ENCODE results near the gene PACRG.

DNA sequence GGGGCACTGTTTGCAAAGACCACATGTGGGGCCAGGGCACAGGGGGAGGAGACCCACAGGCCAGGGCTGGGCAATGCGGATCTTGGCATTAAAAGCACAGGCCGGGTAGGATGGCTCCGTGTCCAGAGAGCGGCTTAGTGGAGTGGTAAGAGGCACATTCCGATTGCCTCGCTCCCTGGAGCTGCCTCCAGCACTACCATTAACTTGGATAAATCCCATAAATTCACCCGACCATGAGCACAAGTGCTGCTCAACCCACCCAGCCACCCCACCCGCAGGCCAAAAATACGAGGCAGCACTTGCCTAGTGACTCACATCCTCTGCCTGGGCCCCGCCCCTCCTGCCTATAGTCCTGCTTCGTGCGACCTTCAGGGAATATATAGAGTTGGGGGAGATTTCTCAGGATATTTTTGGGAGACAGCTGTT is 619.3 kb downstream of the PACRG start:
- TF ChIP-seq POLR2AphosphoS5 (IDR thresholded peaks at IDR 0.05; ENCODE audit: low read depth, low read length), result no peak
- no peak for TF ChIP-seq SIN3A (IDR thresholded peaks at IDR 0.05; ENCODE audit: borderline replicate concordance, insufficient read depth, low read length)
- no peak for TF ChIP-seq TAF1 (IDR thresholded peaks at IDR 0.05; ENCODE audit: borderline replicate concordance, insufficient read depth, low read length)
- TF ChIP-seq, protein P1, sequence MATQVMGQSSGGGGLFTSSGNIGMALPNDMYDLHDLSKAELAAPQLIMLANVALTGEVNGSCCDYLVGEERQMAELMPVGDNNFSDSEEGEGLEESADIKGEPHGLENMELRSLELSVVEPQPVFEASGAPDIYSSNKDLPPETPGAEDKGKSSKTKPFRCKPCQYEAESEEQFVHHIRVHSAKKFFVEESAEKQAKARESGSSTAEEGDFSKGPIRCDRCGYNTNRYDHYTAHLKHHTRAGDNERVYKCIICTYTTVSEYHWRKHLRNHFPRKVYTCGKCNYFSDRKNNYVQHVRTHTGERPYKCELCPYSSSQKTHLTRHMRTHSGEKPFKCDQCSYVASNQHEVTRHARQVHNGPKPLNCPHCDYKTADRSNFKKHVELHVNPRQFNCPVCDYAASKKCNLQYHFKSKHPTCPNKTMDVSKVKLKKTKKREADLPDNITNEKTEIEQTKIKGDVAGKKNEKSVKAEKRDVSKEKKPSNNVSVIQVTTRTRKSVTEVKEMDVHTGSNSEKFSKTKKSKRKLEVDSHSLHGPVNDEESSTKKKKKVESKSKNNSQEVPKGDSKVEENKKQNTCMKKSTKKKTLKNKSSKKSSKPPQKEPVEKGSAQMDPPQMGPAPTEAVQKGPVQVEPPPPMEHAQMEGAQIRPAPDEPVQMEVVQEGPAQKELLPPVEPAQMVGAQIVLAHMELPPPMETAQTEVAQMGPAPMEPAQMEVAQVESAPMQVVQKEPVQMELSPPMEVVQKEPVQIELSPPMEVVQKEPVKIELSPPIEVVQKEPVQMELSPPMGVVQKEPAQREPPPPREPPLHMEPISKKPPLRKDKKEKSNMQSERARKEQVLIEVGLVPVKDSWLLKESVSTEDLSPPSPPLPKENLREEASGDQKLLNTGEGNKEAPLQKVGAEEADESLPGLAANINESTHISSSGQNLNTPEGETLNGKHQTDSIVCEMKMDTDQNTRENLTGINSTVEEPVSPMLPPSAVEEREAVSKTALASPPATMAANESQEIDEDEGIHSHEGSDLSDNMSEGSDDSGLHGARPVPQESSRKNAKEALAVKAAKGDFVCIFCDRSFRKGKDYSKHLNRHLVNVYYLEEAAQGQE (IDR thresholded peaks at IDR 0.05; ENCODE audit: insufficient read depth in 1 of 2, low read depth in 2 of 2, low read length in 2 of 2), result no peak
- no peak for TF ChIP-seq FOXP2 (optimal IDR thresholded peaks at IDR 0.05; ENCODE audit: borderline replicate concordance, extremely low read depth, extremely low read length, insufficient read depth)
